Nephron (organoid): ENCODE measurements around the gene FGF2.
"Not testable (repeated sequence)": the region's sequence is repeated elsewhere in the genome, so short reads cannot be mapped to it uniquely, and the experiment has no call there.

Experiments
- H3K27ac Mint-ChIP-seq, 3 experiments: 2 replicates each; pipeline ENCODE4 v1.8.0; 2020; ENCODE audit warnings: mixed read lengths in 3 of 3, mild to moderate bottlenecking in 2 of 3, moderate library complexity in 1 of 3
- H3K27me3 Mint-ChIP-seq: 2 replicates; pipeline ENCODE4 v1.8.0; 2021; ENCODE audit warnings: low read depth, mild to moderate bottlenecking, moderate library complexity, mixed read lengths
- H3K36me3 Mint-ChIP-seq: 2 replicates; pipeline ENCODE4 v1.8.0; 2020; ENCODE audit warnings: low read depth, mixed read lengths
- H3K4me1 Mint-ChIP-seq: 2 replicates; pipeline ENCODE4 v1.8.0; 2020; ENCODE audit warnings: mixed read lengths
- H3K4me3 Mint-ChIP-seq, 3 experiments: 2 replicates each; pipeline ENCODE4 v1.8.0; 2020; ENCODE audit warnings: mild to moderate bottlenecking in 3 of 3, mixed read lengths in 3 of 3, moderate library complexity in 2 of 3
- H3K9me3 Mint-ChIP-seq: 2 replicates; pipeline ENCODE4 v1.8.0; 2020; ENCODE audit warnings: mixed read lengths
- TF ChIP-seq, protein P1 (sequence below), 3 experiments: fragments of 200-600 bp; sonication (generic); IDR thresholded peaks; one replicate each; pipeline ENCODE4 v1.5.0; 2021; ENCODE audit warnings: antibody characterized with exemption in 3 of 3; ENCODE audit not compliant: unreplicated experiment in 3 of 3

FGF2 gene

DNA sequence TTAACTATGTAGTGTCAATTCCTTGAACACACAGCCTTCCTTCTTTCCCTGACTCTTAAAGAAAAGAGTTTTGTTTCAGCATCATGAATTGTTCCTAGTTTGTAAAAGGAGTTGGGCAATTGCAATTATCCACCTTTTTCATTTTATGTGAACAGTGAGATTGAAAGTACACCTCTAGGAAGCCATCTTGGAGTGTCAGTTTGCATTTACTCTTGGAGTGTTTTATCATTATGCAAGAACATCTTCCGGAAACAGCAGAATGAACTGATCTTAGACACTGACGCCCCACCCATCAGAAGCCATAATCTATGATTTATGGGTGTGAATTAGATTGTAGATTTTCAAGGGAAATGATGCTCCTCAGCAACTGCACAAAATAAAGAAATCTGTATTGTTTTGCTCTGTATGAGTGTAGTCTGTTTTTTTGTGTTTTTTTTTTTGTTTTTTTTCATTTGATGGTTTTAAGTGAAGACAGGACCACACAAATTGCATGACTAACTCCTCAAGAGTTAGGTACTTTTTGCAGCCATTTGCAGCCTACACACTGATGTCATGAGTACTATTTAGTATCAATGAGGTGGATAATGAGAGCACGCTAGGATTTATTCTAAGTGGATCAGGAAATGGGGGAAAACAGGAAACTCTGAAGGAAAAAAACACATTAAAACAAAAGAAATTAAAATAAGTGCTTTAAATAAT lies 19.5 kb upstream of the FGF2 start:
- H3K36me3 Mint-ChIP-seq, result no peaks in the 10 kb centered on the region
- H3K27me3 Mint-ChIP-seq, result no peaks in the 10 kb centered on the region
- TF ChIP-seq, protein P1, sequence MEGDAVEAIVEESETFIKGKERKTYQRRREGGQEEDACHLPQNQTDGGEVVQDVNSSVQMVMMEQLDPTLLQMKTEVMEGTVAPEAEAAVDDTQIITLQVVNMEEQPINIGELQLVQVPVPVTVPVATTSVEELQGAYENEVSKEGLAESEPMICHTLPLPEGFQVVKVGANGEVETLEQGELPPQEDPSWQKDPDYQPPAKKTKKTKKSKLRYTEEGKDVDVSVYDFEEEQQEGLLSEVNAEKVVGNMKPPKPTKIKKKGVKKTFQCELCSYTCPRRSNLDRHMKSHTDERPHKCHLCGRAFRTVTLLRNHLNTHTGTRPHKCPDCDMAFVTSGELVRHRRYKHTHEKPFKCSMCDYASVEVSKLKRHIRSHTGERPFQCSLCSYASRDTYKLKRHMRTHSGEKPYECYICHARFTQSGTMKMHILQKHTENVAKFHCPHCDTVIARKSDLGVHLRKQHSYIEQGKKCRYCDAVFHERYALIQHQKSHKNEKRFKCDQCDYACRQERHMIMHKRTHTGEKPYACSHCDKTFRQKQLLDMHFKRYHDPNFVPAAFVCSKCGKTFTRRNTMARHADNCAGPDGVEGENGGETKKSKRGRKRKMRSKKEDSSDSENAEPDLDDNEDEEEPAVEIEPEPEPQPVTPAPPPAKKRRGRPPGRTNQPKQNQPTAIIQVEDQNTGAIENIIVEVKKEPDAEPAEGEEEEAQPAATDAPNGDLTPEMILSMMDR (IDR thresholded peaks at IDR 0.05; ENCODE audit: unreplicated experiment in 3 of 3), result no peak
- H3K27ac Mint-ChIP-seq, result no peak overlapping the region
- peaks cover 5% of the 10 kb centered on the region for H3K9me3 Mint-ChIP-seq
- no peaks in the 10 kb centered on the region for H3K4me1 Mint-ChIP-seq
- H3K4me3 Mint-ChIP-seq, result no peak overlapping the region

DNA sequence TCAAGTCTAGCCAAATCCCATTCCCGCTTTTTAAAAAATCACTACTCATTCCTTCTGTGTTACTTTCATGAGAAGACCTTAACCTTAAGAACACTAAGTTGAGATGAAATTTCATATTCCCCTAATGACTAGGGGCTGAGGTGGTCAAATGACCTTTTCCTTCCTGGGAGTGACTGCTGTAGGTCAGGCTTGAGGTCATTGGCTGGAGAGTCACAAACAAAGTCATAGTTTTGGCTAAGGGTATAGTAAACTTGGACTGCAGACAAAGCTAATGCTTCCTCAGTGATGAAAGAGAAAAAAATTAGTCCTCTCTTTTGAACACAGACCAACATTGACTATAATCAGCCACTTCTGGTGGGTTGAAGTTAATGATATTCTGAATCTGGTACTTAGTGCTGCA lies 16.0 kb upstream of the FGF2 start:
- Mint-ChIP-seq H3K4me1 (no peaks in the 10 kb centered on the region), H3K27me3 (no peaks in the 10 kb centered on the region), H3K4me3 (no peak overlapping the region), H3K9me3 (peaks cover 5% of the 10 kb centered on the region), H3K27ac (no peak overlapping the region), H3K36me3 (no peaks in the 10 kb centered on the region)
- TF ChIP-seq, protein P1 (IDR thresholded peaks at IDR 0.05; ENCODE audit: unreplicated experiment in 3 of 3), result no peak

DNA sequence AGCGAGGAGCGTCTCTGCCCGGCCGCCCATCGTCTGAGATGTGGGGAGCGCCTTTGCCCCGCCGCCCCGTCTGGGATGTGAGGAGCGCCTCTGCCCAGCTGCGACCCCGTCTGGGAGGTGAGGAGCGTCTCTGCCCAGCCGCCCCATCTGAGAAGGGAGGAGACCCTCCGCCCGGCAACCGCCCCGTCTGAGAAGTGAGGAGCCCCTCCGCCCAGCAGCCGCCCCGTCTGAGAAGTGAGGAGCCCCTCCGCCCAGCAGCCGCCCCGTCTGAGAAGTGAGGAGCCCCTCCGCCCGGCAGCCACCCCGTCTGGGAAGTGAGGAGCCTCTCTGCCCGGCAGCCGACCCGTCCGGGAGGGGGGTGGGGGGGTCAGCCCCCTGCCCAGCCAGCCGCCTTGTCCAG lies 14.8 kb upstream of the FGF2 start:
- not testable (repeated sequence) for H3K4me3 Mint-ChIP-seq, H3K36me3 Mint-ChIP-seq, H3K4me1 Mint-ChIP-seq, H3K27me3 Mint-ChIP-seq, H3K9me3 Mint-ChIP-seq, H3K27ac Mint-ChIP-seq

DNA sequence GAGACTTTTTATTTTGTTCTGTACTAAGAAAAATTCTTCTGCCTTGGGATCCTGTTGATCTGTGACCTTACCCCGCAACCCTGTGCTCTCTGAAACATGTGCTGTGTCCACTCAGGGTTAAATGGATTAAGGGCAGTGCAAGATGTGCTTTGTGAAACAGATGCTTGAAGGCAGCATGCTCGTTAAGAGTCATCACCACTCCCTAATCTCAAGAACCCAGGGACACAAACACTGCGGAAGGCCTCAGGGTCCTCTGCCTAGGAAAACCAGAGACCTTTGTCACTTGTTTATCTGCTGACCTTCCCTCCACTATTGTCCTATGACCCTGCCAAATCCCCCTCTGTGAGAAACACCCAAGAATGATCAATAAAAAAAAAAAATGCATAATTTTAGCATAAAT lies 13.8 kb upstream of the FGF2 start:
- not testable (repeated sequence) for H3K4me3 Mint-ChIP-seq, H3K27me3 Mint-ChIP-seq, H3K27ac Mint-ChIP-seq, H3K4me1 Mint-ChIP-seq, H3K36me3 Mint-ChIP-seq, H3K9me3 Mint-ChIP-seq

DNA sequence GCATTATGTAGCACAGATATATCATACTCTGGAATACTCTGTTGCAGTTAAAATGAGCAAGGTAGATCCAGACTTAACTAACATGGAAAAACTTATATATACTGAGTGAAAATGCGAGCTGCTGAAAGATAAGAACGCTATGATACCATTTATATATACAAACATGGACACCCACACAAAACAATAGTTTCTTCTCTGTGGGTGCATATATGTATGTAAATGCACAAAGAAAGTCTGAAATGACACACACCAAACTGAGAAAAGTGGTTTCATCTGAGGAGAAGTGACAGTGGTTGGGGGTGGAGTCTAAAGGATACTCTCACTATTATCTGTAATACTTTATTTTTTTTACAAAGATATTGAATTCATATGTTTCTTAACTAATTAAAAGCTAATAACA lies 12.2 kb upstream of the FGF2 start:
- Mint-ChIP-seq H3K36me3 (no peaks in the 10 kb centered on the region), H3K4me3 (no peak overlapping the region), H3K9me3 (peaks cover 5% of the 10 kb centered on the region), H3K27me3 (no peaks in the 10 kb centered on the region), H3K27ac (no peak overlapping the region), H3K4me1 (no peaks in the 10 kb centered on the region)
- TF ChIP-seq, protein P1 (IDR thresholded peaks at IDR 0.05; ENCODE audit: unreplicated experiment in 3 of 3), result no peak

DNA sequence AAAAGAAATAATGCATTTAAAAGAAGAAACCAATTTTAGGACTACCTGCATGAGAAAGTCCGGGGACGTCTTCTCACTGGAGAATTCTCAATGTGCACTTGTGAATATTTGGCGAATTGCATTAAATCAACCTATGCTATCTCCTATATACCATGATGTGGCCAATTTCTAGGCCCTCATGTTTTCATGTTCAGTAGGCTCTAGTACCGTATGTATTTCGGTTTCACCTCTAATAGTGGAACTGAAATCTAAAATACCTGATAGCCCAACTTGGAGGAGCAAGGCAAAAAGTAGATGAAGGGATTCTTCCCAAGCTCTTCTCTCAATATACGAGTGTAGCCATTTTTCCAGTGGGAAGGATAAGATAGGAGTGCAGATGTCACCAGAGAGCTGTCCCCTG lies 11.4 kb upstream of the FGF2 start:
- H3K4me3 Mint-ChIP-seq, result no peak overlapping the region
- H3K27me3 Mint-ChIP-seq, result no peaks in the 10 kb centered on the region
- peaks cover 5% of the 10 kb centered on the region for H3K9me3 Mint-ChIP-seq
- H3K36me3 Mint-ChIP-seq, result no peaks in the 10 kb centered on the region
- TF ChIP-seq, protein P1 (IDR thresholded peaks at IDR 0.05; ENCODE audit: unreplicated experiment in 3 of 3), result no peak
- no peaks in the 10 kb centered on the region for H3K4me1 Mint-ChIP-seq
- no peak overlapping the region for H3K27ac Mint-ChIP-seq

DNA sequence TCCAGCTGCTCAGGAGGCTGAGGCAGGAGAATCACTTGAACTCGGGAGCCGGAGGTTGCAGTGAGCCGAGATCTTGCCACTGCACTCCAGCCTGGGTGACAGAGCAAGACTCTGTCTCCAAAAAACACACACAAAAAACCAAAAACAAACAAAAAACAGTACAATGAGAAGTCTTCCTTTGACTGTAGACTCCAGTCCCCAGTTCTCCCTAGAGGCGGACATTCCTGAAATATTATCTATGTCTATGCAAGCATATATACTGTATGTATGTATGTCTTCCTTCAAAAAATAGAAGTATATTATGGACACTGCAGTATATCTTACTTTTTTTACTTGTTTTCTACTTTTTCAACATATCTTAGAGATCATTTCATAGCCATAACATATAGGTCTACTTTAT lies 10.2 kb upstream of the FGF2 start:
- no peaks in the 10 kb centered on the region for H3K4me1 Mint-ChIP-seq
- H3K9me3 Mint-ChIP-seq, result no peaks in the 10 kb centered on the region
- no peak overlapping the region for H3K27ac Mint-ChIP-seq
- H3K36me3 Mint-ChIP-seq, result no peaks in the 10 kb centered on the region
- no peaks in the 10 kb centered on the region for H3K27me3 Mint-ChIP-seq
- no peak overlapping the region for H3K4me3 Mint-ChIP-seq
- TF ChIP-seq, protein P1 (IDR thresholded peaks at IDR 0.05; ENCODE audit: unreplicated experiment in 3 of 3), result no peak
